Measurements from ENCODE around the gene LIPC. TPM values are rescaled to one million over a fixed set of nuclear protein-coding genes. Genes with fewer than 3 reads are reported as not detected.

The LIPC gene
- total and polyA plus RNA-seq, 2 of the 4 experiments (the other 2 are of a cell fraction), result 0.07 TPM; not detected in 1

- Histone ChIP-seq H3K27ac (ENCODE audit: insufficient read depth, low read length) (no peak overlapping the region), H2BK20ac (ENCODE audit: low read depth, low read length) (no peak overlapping the region), H3K27me3 (ENCODE audit: control insufficient read depth, insufficient read depth, low read length) (peaks cover 3% of the 10 kb centered on the region; the same call in 1 of the 2 replicates), H3K14ac (replicated peaks; ENCODE audit: low read depth, low read length) (0 out of 2 replicates have a peak overlapping the region, but pooled peaks have one; percentile 5), H3K9me1 (ENCODE audit: insufficient read depth, low read length) (no peaks in the 10 kb centered on the region), H2AFZ (replicated peaks; ENCODE audit: low read length, poor library complexity) (no peak overlapping the region), H3K56ac (ENCODE audit: extremely low read depth, insufficient read depth, low read length) (no peak overlapping the region), H3K9me3 (ENCODE audit: control insufficient read depth, insufficient read depth, low read length) (peaks cover 3% of the 10 kb centered on the region; the same call in 1 of the 2 replicates), H2BK5ac (ENCODE audit: low read depth, low read length, poor library complexity, severe bottlenecking) (no peak overlapping the region), H3K18ac (ENCODE audit: low read depth, low read length) (no peak overlapping the region), H4K5ac (ENCODE audit: low read depth, low read length) (no peak overlapping the region), H2BK15ac (ENCODE audit: low read depth, low read length) (no peak overlapping the region), H4K8ac (ENCODE audit: low read depth in 2 of 2, low read length in 2 of 2) (no peak overlapping the region), H3K4me2 (ENCODE audit: low read depth, low read length) (no peak overlapping the region), H3K4me3 (ENCODE audit: insufficient read depth, low read depth, low read length) (no peak overlapping the region), H3K4me1 (ENCODE audit: control insufficient read depth, insufficient read depth, low read length) (no peaks in the 10 kb centered on the region), H3K9ac (ENCODE audit: low read depth, low read length) (no peak overlapping the region), H4K91ac (ENCODE audit: insufficient read depth, low read depth, low read length) (no peak overlapping the region), H3K79me1 (ENCODE audit: low read depth in 1 of 2, low read length in 2 of 2) (no peaks in the 10 kb centered on the region), H2BK120ac (ENCODE audit: low read depth, low read length) (no peak overlapping the region), H4K20me1 (ENCODE audit: insufficient read depth, low read length) (no peaks in the 10 kb centered on the region), H3K4ac (ENCODE audit: low read depth, low read length) (no peak overlapping the region), H3K36me3 (ENCODE audit: control insufficient read depth, insufficient read depth, low read length) (no peaks in the 10 kb centered on the region), H3K23ac (ENCODE audit: low read depth, low read length) (no peak overlapping the region), H2AK9ac (replicated peaks; ENCODE audit: low read depth, low read length, poor library complexity) (no peak overlapping the region), H2AK5ac (ENCODE audit: low read depth, low read length) (no peak overlapping the region)
- in situ Hi-C loops (cut with MboI; ENCODE audit: low sequenced_read_pairs) (no loop called here), intact Hi-C loops (cut with micrococcal nuclease) (no loop called here), dilution Hi-C loops (cut with HindIII; ENCODE audit: low sequenced_read_pairs, unreplicated experiment) (no loop called here)
- ChIA-PET CTCF (interaction anchor here (1.1 kb wide), 1 partner anchor 334 kb away, joined by 3 read pairs; no protein-coding TSS in a partner anchor), POLR2A (ENCODE audit: unreplicated experiment) (no interaction called here)
- ATAC-seq (ENCODE audit: low read depth) (no peak), DNase-seq (no peak)
- BruUV-seq (replicated peaks), result no TSS peak
- TF ChIP-seq CHD1 (IDR thresholded peaks at IDR 0.05; ENCODE audit: low read depth, low read length), result no peak
- TF ChIP-seq MXI1 (IDR thresholded peaks at IDR 0.05; ENCODE audit: borderline replicate concordance, low read depth, low read length), result no peak
- WGBS, 2 experiments (ENCODE audit: extremely low coverage in 2 of 2, insufficient read length in 1 of 2), result 79% methylated on average over 5 of the region's 6 CpGs; no CpG with 5 or more reads in 1 of the 2 experiments
Measured at GRCh38 chr15:58564981-58565380, 133.2 kb downstream of the LIPC start.

Data from IMR-90 (cell line).